ENCODE results near the gene FCHSD1. TPM values are rescaled to one million over a fixed set of nuclear protein-coding genes. Genes with fewer than 3 reads are reported as not detected.

FCHSD1 gene
- total RNA-seq, 4 donors from 2014 or later = 2.4 to 27.2 (median 11.3) TPM

DNA sequence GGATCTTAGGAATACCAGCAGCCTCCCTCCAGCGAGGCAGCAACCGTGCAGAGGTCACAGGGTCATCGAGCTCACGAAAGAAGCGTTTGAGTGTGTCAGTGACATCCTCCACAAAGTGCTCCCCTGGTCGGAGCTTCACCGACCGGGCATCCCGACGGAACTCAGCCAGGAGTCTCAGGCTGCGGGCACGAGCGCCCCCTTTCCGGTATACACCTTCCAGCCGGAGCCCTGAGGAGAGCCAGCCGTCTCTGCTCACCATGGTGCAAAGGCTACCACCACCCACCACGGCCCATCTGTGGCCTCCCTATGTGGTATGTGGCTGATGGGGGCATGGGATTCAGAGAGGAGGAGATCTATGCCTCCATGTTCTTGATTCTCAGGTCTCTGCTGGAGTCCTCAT, 10.8 kb upstream of the FCHSD1 start:
- DNase-seq = no peak
- Histone ChIP-seq H3K27me3 (no peaks in the 10 kb centered on the region), H3K4me1 (no peaks in the 10 kb centered on the region), H3K4me3 (no peak overlapping the region), H3K36me3 (no peaks in the 10 kb centered on the region), H3K27ac (no peak overlapping the region), H3K9me3 (no peaks in the 10 kb centered on the region)
- intact Hi-C loops (cut with DNase I; ENCODE audit: low total_unique reads) = no loop called here
- no peak for TF ChIP-seq POLR2A (IDR thresholded peaks at IDR 0.05)
- TF ChIP-seq, protein P1, sequence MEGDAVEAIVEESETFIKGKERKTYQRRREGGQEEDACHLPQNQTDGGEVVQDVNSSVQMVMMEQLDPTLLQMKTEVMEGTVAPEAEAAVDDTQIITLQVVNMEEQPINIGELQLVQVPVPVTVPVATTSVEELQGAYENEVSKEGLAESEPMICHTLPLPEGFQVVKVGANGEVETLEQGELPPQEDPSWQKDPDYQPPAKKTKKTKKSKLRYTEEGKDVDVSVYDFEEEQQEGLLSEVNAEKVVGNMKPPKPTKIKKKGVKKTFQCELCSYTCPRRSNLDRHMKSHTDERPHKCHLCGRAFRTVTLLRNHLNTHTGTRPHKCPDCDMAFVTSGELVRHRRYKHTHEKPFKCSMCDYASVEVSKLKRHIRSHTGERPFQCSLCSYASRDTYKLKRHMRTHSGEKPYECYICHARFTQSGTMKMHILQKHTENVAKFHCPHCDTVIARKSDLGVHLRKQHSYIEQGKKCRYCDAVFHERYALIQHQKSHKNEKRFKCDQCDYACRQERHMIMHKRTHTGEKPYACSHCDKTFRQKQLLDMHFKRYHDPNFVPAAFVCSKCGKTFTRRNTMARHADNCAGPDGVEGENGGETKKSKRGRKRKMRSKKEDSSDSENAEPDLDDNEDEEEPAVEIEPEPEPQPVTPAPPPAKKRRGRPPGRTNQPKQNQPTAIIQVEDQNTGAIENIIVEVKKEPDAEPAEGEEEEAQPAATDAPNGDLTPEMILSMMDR (IDR thresholded peaks at IDR 0.05) = no peak

DNA sequence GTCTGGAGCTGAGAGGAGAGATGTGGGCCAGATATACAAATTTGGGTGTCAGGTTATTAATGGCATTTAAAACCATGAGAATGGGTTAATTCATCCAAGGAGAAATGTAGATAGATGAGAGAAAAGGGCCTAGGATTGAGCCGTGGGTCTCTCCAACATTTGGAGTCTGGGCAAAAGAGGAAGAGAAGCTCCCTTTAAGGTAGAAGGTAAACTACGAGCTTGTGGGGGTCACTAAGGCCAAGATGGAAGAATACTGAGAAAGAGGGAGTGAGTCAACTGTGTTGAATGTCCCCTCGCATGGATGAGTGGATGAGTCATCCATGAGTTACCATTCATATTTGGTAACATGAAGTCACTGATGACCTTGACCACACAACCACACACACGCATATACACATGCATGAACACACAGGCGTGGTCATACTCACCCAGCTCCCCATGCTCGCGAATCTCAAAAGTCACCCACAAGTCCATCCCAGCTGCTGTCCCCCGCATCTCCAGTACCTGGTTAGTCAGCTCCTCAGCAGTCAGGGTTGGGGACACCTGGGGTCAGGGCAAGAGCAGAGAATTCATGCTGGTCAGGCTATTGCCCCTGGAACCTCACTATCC, 6.8 kb upstream of the FCHSD1 start:
- Histone ChIP-seq H3K4me1 (no peaks in the 10 kb centered on the region), H3K27ac (no peak overlapping the region), H3K36me3 (no peaks in the 10 kb centered on the region), H3K9me3 (no peaks in the 10 kb centered on the region), H3K27me3 (no peaks in the 10 kb centered on the region), H3K4me3 (no peak overlapping the region)
- intact Hi-C loops (cut with DNase I; ENCODE audit: low total_unique reads) = no loop called here
- no peak for TF ChIP-seq POLR2A (IDR thresholded peaks at IDR 0.05)
- TF ChIP-seq, protein P1 (IDR thresholded peaks at IDR 0.05) = no peak
- no peak for DNase-seq

DNA sequence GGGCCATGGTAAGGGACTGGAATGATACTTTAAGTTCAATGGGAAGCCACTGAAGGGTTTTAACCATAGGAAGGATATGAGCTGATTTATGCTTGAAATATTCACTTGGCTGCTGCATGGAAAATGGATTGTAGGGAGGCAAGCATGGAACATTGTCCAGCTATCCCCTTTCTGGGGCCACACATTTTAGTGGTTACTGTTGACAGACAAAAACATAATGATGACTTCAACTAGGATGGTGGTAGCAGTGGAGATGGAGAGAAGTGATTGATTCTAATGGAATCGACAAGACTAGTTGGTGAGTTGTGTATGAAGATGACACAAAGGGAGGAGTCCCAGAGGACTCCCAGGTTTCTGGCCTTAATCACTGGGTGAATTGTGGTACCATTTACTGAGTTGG, 6.2 kb upstream of the FCHSD1 start:
- no peaks in the 10 kb centered on the region for H3K27me3 ChIP-seq
- DNase-seq = no peak
- TF ChIP-seq, protein P1 (IDR thresholded peaks at IDR 0.05) = no peak
- no peak for TF ChIP-seq POLR2A (IDR thresholded peaks at IDR 0.05)
- H3K36me3 ChIP-seq = no peaks in the 10 kb centered on the region
- H3K9me3 ChIP-seq = no peaks in the 10 kb centered on the region
- intact Hi-C loops (cut with DNase I; ENCODE audit: low total_unique reads) = no loop called here
- no peak overlapping the region for H3K4me3 ChIP-seq
- no peaks in the 10 kb centered on the region for H3K4me1 ChIP-seq
- H3K27ac ChIP-seq = no peak overlapping the region

DNA sequence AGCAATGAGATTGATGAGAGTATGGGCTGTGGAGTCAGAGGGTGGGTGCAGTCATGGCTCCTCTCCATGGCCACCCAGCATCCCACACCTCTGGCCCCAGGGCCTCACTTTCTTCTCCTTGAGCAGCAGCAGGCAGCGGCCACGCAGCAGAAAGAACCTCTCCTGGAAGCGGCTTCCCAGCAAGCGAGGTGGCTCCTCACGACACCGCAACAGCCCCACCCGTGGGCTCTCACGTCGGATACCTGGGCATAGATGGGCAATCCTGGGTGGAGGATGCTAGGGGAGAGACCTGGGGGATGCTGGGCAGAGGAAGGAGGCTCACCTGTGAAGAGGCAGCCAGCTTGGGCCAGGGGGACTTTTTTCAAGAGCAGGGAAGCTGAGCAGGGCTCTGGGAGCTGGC, 5.2 kb upstream of the FCHSD1 start:
- TF ChIP-seq, protein P1 (IDR thresholded peaks at IDR 0.05) = no peak
- no peak for TF ChIP-seq POLR2A (IDR thresholded peaks at IDR 0.05)
- Histone ChIP-seq H3K27ac (no peak overlapping the region), H3K9me3 (no peaks in the 10 kb centered on the region), H3K4me3 (no peak overlapping the region), H3K4me1 (no peaks in the 10 kb centered on the region), H3K36me3 (no peaks in the 10 kb centered on the region), H3K27me3 (no peaks in the 10 kb centered on the region)
- DNase-seq = no peak
- intact Hi-C loops (cut with DNase I; ENCODE audit: low total_unique reads) = no loop called here

DNA sequence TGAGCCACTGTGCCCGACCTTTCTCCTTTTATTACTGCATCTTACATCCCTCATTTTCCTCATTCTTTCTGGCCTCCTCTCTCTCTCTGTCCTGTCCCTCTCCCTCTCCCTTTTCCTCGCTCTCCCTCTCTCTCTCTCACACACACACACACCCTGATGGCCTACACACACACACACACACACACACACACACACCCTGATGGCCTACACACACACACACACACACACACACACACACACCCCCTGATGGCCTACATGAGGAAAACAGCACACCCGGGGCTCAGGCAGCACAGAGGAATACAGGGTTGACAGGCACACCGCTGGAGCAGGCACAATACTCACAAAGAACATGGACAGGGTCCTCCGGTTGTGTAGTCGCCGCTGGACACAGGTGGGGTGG, 3.8 kb upstream of the FCHSD1 start:
- Histone ChIP-seq H3K4me1 (no peaks in the 10 kb centered on the region), H3K9me3 (no peaks in the 10 kb centered on the region), H3K27me3 (no peaks in the 10 kb centered on the region), H3K27ac (no peak overlapping the region), H3K36me3 (no peaks in the 10 kb centered on the region), H3K4me3 (no peak overlapping the region)
- DNase-seq = no peak
- intact Hi-C loops (cut with DNase I; ENCODE audit: low total_unique reads) = no loop called here
- TF ChIP-seq, protein P1 (IDR thresholded peaks at IDR 0.05) = no peak
- no peak for TF ChIP-seq POLR2A (IDR thresholded peaks at IDR 0.05)

Measured in uterus (tissue), 4 donors.